KMS-11 (cell line): Measurements from ENCODE around the gene FMNL2.

Experiments
- H2AFZ ChIP-seq: fragments of 200-600 bp; sonication (generic); 2 replicates; pipeline ENCODE4 v1.6.1; 2016; ENCODE audit warnings: antibody characterized with exemption, mixed run types, low read depth
- H3K27ac ChIP-seq: fragments of 200-600 bp; sonication (generic); 2 replicates; pipeline ENCODE4 v1.6.1; 2016; ENCODE audit warnings: mild to moderate bottlenecking, mixed run types
- H3K27me3 ChIP-seq: fragments of 200-600 bp; sonication (generic); 2 replicates; pipeline ENCODE4 v1.6.1; 2017; ENCODE audit warnings: mild to moderate bottlenecking, low read depth, mixed run types, moderate library complexity; ENCODE audit not compliant: insufficient read depth
- H3K36me3 ChIP-seq: fragments of 200-600 bp; sonication (generic); 2 replicates; pipeline ENCODE4 v1.6.1; 2017; ENCODE audit warnings: mild to moderate bottlenecking, mixed run types; ENCODE audit not compliant: insufficient read depth
- H3K4me1 ChIP-seq: fragments of 200-600 bp; sonication (generic); 2 replicates; pipeline ENCODE4 v1.6.1; 2016; ENCODE audit warnings: mild to moderate bottlenecking, low read depth, mixed run types; ENCODE audit not compliant: poor library complexity, severe bottlenecking
- H3K4me2 ChIP-seq: fragments of 200-600 bp; sonication (generic); 2 replicates; pipeline ENCODE4 v1.7.0; 2016; ENCODE audit warnings: mild to moderate bottlenecking, mixed run types
- H3K4me3 ChIP-seq: fragments of 200-600 bp; sonication (generic); IDR thresholded peaks from 2 replicates; pipeline ENCODE4 v1.6.1; 2017; ENCODE audit warnings: low read depth, low read length, mixed read lengths; ENCODE audit not compliant: insufficient read depth
- H3K79me2 ChIP-seq: fragments of 200-600 bp; sonication (generic); 2 replicates; pipeline ENCODE4 v1.6.1; 2016; ENCODE audit warnings: low read depth, mixed run types; ENCODE audit not compliant: insufficient read depth
- H3K9ac ChIP-seq: fragments of 200-600 bp; sonication (generic); 2 replicates; pipeline ENCODE4 v1.6.1; 2016; ENCODE audit warnings: mild to moderate bottlenecking, mixed run types
- H4K20me1 ChIP-seq: fragments of 200-600 bp; sonication (generic); 2 replicates; pipeline ENCODE4 v1.6.1; 2016; ENCODE audit warnings: mild to moderate bottlenecking, mixed run types; ENCODE audit not compliant: insufficient read depth
- TF ChIP-seq, protein P1 (sequence below): fragments of 200-600 bp; sonication (generic); conservative IDR thresholded peaks from 2 replicates; pipeline ENCODE4 v1.6.1; 2017; ENCODE audit warnings: low read depth, mild to moderate bottlenecking, antibody characterized with exemption, low read length, moderate library complexity, mixed read lengths

FMNL2 gene

GRCh38 chr2:152609154-152609553 is 274.2 kb downstream of the FMNL2 start:
- H3K4me2 ChIP-seq, result no peak overlapping the region
- peaks cover 25% of the 10 kb centered on the region for H3K4me1 ChIP-seq
- H3K36me3 ChIP-seq, result no peaks in the 10 kb centered on the region
- no peak overlapping the region for H2AFZ ChIP-seq
- no peak overlapping the region for H3K9ac ChIP-seq
- H3K27ac ChIP-seq, result no peak overlapping the region
- TF ChIP-seq, protein P1, sequence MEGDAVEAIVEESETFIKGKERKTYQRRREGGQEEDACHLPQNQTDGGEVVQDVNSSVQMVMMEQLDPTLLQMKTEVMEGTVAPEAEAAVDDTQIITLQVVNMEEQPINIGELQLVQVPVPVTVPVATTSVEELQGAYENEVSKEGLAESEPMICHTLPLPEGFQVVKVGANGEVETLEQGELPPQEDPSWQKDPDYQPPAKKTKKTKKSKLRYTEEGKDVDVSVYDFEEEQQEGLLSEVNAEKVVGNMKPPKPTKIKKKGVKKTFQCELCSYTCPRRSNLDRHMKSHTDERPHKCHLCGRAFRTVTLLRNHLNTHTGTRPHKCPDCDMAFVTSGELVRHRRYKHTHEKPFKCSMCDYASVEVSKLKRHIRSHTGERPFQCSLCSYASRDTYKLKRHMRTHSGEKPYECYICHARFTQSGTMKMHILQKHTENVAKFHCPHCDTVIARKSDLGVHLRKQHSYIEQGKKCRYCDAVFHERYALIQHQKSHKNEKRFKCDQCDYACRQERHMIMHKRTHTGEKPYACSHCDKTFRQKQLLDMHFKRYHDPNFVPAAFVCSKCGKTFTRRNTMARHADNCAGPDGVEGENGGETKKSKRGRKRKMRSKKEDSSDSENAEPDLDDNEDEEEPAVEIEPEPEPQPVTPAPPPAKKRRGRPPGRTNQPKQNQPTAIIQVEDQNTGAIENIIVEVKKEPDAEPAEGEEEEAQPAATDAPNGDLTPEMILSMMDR, result no peak
- no peaks in the 10 kb centered on the region for H3K79me2 ChIP-seq
- H4K20me1 ChIP-seq, result no peaks in the 10 kb centered on the region
- no peaks in the 10 kb centered on the region for H3K27me3 ChIP-seq
- H3K4me3 ChIP-seq, result no peak overlapping the region

DNA sequence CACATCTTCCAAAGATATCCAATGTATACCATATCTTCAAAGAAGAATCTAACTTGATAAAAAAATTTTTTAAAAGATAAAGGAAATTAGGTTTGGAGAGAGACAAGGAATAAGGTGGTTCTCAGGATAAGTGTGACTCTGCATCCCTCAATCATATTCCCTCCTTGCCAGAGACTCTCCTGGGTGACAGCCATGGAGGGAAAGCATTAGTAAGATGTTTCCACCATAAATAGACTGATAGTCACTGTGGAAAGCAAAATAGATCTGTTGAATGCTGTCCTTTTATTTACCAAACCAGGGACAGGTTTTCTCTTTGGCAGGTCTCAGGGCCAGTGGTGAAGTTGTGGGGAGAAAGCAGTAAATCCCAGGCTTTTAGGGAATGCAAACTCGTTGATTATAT is 274.7 kb downstream of the FMNL2 start:
- no peaks in the 10 kb centered on the region for H3K36me3 ChIP-seq
- H3K4me1 ChIP-seq, result peaks cover 25% of the 10 kb centered on the region
- no peak overlapping the region for H3K9ac ChIP-seq
- no peaks in the 10 kb centered on the region for H3K79me2 ChIP-seq
- H3K4me2 ChIP-seq, result no peak overlapping the region
- no peak overlapping the region for H3K4me3 ChIP-seq
- no peak overlapping the region for H3K27ac ChIP-seq
- H2AFZ ChIP-seq, result no peak overlapping the region
- H4K20me1 ChIP-seq, result no peaks in the 10 kb centered on the region
- TF ChIP-seq, protein P1, result no peak
- no peaks in the 10 kb centered on the region for H3K27me3 ChIP-seq

DNA sequence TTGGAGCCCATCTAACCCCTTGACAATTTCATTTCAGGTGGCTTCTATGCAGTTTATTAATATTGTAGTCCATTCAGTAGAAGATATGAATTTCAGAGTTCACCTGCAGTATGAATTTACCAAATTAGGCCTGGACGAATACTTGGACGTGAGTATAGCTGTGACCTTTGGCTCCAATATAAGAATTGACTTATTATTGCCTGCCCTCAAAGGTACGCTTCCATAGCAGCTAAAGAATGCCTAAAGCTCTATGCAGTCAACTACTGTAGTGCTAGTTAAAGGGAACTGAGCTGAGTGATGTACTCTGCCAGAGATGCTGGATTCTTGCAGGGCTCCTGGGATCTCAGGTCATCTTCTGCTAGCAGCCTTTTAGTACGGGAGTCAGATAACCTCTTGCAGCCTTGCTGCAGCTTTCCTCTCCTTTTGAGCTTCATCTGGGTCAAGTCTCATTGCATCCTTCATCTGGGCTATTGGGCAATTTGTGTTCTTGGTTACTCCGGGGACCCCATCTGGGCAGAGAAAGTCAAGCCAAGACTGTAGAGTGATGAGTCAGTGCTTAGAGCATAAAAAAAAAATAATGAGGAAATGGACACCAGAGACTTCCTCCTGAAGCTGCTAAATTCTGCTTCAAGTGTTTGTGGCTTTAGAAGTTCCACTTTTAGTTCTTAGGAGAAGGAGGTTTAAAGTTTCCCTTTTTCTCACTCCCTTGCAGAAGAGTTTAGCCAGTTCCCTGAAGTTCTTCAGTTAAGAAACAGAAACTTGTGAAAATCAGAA is 276.7 kb downstream of the FMNL2 start:
- Histone ChIP-seq H3K27ac (peak overlapping the region; percentile 48), H3K4me2 (peak overlapping the region; percentile 58), H3K27me3 (no peaks in the 10 kb centered on the region), H3K79me2 (no peaks in the 10 kb centered on the region), H4K20me1 (no peaks in the 10 kb centered on the region), H3K9ac (no peak overlapping the region), H3K36me3 (no peaks in the 10 kb centered on the region), H2AFZ (no peak overlapping the region; the same call in 1 of the 2 replicates), H3K4me1 (peaks cover 25% of the 10 kb centered on the region), H3K4me3 (no peak overlapping the region)
- TF ChIP-seq, protein P1, result no peak

DNA sequence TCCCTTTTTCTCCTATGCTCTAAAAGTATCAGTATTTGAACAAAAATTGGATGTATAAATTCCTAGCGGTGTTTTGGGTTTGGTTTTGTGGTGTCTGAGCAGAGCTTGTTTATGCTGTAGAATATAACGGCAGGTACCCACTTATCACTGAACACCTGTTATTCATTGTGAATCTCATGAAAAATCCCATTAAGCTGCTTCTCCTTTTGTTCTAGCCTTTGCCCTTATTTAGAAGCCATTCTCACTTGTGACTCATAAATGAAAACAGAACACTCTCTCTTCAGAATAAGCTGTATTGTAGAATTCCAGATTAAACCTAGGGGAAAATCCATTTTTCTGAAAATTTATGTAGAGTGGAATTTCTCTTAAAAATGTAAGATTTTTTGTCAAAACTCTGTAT is 278.3 kb downstream of the FMNL2 start:
- Histone ChIP-seq H3K36me3 (peaks cover 3% of the 10 kb centered on the region; the same call in 1 of the 2 replicates), H3K4me2 (no peak overlapping the region), H3K27me3 (no peaks in the 10 kb centered on the region), H3K4me3 (no peak overlapping the region), H3K27ac (no peak overlapping the region), H4K20me1 (no peaks in the 10 kb centered on the region), H2AFZ (no peak overlapping the region), H3K9ac (no peak overlapping the region), H3K4me1 (peaks cover 25% of the 10 kb centered on the region), H3K79me2 (no peaks in the 10 kb centered on the region)
- TF ChIP-seq, protein P1, result no peak
